Measurements from ENCODE around the gene C10orf53.

DNA sequence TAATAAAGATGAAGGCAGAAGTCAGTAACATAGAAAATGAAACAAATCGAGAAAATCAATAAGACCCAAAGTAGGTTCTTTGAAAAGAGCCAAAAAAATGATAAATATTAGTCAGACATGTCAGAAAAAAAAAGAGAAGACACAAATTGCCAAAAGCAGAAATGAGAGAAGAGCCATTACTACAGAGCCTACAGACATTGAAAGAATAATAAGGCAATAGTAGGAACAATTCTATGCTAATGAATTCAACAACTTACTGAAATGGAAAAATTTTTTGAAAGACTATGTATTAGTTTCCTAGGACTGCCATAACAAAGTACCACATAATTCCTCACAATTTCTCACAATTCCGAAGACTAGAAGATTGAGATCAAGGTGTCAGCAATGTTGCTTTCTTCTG lies 47.1 kb downstream of the C10orf53 start:
- TF ChIP-seq, protein P1, sequence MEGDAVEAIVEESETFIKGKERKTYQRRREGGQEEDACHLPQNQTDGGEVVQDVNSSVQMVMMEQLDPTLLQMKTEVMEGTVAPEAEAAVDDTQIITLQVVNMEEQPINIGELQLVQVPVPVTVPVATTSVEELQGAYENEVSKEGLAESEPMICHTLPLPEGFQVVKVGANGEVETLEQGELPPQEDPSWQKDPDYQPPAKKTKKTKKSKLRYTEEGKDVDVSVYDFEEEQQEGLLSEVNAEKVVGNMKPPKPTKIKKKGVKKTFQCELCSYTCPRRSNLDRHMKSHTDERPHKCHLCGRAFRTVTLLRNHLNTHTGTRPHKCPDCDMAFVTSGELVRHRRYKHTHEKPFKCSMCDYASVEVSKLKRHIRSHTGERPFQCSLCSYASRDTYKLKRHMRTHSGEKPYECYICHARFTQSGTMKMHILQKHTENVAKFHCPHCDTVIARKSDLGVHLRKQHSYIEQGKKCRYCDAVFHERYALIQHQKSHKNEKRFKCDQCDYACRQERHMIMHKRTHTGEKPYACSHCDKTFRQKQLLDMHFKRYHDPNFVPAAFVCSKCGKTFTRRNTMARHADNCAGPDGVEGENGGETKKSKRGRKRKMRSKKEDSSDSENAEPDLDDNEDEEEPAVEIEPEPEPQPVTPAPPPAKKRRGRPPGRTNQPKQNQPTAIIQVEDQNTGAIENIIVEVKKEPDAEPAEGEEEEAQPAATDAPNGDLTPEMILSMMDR (IDR thresholded peaks at IDR 0.05): no peak
- no peak for TF ChIP-seq POLR2A (IDR thresholded peaks at IDR 0.05)

Data from tibial nerve (tissue), 3 donors.